Activated gamma-delta T cell (primary cell): Measurements from ENCODE around the gene FOXK2.

Experiments
- DNase-seq: peaks from one replicate; lab custom pipeline; 2025; lab: John Stamatoyannopoulos, UW
- total RNA-seq, 2 donors: gene quantifications; one replicate each; lab custom pipeline; 2026; lab: John Stamatoyannopoulos, UW

The FOXK2 gene
- 65.3 to 71.0 reads per million in 2 donors for total RNA-seq

DNA sequence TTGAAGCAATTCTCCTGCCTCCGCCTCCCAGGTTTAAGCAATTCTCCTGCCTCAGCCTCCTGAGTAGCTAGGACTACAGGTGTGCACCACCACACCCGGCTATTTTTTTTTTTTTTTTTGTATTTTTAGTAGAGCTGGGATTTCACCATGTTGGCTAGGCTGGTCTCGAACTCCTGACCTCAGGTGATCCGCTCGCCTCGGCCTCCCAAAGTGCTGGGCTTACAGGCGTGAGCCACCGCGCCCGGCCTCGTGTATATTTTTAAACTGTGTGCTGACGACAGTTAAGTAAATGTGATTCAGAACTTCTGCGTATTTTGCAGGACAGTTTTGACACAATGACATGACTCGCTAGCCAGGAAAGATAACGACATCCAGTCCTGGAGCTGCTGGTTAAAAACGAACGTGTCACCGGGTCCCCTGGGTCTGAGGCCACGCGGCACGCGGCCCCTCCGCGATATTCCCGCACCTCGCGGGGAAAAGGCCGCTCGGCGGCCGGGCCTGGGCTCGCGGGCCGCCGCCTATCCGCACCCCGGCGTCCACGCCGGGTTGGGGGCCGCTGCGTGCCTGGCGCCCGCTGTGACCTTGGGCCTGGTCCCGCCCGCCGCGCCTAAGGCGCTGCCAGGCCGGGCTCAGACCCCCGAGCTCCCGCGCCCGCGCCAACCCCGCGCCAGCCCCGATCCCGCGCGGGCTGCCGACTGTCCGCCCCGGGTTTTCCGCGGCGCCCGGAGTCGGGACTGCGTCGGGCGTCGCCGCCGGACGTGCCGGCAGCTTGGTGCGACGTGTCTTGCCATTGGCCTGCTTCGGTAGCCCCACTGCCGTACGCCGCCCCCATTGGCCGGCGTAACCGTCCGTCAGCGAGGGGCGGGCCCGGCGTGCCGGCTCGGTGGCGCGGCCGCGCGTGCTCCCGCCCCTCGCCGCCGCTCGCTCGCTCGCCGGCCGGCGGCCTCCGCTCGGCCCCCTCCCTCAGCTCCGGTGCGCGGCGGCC is at the start of gene FOXK2:
TSS of gene FOXK2 (plus strand) at position 907 of the 985 bp plus-strand sequence. CDS start 157 bp downstream, outside the sequence.
- peak; percentile 95 for DNase-seq

DNA sequence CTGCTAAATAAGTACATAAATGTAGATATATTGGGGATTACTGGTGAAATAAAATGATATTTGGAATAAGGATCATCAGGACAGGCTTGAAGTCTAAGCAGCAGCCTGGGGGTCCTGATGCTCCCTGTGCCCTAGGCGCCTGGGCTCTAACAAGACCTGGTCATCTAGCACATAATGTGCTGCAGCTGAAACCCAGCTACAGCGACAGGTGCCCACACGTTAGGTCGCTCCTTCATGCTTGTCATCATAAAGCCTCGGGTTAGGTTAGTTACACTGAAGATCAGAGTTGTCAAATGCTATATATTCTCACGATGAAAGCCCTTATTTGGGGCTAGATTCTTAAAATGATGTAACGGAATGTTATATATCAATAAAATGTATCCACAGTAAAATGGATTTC is 49.5 kb upstream of the FOXK2 start:
- no peak for DNase-seq

DNA sequence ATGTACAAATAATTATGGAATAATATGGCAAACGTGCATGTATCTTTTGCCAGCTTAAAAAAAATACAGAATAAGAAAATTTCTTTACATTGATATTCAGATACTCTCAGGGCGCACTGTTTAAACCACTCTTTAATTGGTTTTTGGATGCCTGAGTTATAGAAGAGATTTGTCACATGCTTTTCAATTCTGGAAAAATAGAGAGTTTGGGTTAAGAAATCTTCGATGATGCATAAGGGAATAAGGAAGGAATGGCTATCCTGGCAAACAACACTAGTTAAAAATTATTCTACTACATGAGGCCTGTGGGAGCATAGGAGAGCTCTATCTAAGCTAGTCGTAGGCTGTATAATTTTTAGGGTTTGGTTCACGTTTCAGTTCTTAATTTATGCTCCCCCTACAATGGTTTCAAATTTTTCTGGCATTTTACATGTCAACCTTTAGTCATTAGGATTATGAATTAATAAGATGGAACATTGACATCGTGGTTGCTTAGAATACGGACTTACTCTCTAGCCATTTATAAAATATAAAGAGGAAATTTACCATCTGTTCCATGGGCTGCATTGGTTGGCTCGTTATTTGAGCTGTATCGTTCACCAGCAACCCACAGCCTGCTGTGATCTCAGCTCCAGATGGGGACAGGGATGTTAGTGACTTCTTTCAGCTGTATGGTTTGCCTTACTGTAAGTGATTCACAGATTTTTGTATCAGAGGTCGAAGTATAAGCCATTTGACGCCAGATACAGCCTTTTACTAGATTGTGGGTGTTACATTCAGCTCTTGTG is 45.1 kb upstream of the FOXK2 start:
- no peak for DNase-seq

DNA sequence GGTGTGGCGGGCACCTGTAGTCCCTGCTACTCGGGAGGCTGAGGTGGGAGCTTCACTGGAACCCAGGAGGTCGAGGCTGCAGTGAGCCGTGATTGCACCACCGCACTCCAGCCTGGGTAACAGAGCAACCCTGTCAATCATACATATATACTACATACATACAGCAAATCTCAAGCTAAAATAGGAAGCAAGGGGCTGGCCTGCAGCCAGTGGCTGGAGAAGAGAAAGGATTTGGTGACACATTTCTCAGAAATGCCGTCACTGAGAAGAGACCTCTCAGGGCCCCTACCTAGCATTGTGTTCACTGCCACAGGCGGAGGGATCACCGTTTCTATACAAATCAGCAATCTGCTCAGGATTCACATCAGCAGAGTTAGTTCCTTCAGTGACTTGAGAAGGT is 44.1 kb upstream of the FOXK2 start:
- no peak for DNase-seq

GRCh38 chr17:82477934-82478333 is 41.6 kb upstream of the FOXK2 start:
- no peak for DNase-seq

GRCh38 chr17:82479602-82480001 is 39.9 kb upstream of the FOXK2 start:
- no peak for DNase-seq

GRCh38 chr17:82480318-82480717 is 39.2 kb upstream of the FOXK2 start:
- DNase-seq, result no peak

DNA sequence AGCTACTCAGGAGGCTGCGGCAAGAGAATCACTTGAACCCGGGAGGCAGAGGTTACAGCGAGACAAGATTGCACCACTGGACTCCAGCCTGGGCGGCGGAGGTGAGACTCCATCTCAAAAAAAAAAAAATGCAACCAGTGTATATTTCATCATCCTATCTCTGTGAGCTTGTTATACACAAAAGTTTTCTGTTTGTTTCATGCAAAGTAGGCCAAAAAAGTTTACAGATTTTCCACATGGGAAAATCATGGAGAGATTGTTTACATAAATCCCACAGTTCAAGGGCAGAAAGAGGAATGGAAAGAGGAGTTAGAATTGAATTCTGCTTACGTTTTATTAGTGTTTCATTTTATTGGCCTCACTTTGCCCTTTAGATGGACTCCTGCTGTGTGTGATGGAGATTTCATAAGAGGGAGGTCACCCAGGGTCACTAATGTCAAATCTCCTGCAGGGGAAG is 36.3 kb upstream of the FOXK2 start:
- no peak for DNase-seq

DNA sequence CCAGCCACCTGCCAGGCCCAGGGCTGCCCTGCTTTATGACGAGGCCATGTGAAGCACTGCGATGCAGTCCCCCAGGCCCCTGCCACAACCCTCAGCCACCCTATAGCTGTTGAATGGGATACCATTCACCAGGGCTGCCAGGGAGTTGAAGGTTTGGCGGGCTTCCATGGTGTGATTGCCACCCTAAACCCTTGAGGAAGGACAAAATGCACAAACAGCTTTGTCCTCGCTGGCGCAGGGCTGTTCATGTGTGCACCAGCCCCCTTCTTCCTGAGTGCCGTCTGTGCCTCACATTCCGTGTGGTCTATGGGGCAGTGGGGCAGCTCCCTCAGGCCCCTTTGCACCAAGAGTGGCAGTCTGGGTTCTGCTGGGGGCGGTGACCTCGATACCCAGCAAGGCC is 35.7 kb upstream of the FOXK2 start:
- DNase-seq, result no peak

- DNase-seq, result no peak
Measured at GRCh38 chr17:82486231-82487094, 33.1 kb upstream of the FOXK2 start.

DNA sequence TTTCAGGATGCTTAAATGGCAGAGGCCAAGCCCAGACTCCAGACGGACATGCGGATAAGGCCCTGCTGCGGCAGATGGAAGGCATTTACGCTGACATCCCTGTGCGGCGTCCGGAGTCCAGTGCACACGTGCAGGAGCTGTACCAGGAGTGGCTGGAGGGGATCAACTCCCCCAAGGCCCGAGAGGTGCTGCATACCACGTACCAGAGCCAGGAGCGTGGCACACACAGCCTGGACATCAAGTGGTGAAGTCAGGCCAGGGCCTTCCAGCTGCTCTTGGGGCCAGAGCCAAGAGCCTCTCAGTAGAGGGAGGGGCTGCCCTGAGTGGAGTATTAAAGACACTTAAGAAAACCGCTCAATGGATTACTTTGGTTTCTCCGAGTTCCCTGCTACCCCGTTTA is 31.6 kb upstream of the FOXK2 start:
- no peak for DNase-seq

DNA sequence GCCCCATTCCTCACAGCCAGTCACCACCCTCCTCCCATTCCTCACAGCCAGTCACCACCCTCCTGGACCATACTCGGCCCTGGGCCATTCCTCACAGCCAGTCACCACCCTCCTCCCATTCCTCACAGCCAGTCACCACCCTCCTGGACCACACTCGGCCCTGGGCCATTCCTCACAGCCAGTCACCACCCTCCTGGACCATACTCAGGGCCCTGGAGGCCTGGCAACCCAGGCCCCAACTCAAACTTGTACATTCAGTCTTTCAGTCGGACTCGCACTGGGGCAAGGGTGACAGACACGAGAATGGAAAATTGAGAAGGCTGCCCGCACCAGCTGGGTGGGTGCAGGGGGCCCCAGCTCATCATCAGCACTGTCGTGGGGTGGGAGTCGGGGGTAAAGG is 30.4 kb upstream of the FOXK2 start:
- DNase-seq, result no peak

GRCh38 chr17:82489851-82490511 is 29.6 kb upstream of the FOXK2 start:
- no peak for DNase-seq

DNA sequence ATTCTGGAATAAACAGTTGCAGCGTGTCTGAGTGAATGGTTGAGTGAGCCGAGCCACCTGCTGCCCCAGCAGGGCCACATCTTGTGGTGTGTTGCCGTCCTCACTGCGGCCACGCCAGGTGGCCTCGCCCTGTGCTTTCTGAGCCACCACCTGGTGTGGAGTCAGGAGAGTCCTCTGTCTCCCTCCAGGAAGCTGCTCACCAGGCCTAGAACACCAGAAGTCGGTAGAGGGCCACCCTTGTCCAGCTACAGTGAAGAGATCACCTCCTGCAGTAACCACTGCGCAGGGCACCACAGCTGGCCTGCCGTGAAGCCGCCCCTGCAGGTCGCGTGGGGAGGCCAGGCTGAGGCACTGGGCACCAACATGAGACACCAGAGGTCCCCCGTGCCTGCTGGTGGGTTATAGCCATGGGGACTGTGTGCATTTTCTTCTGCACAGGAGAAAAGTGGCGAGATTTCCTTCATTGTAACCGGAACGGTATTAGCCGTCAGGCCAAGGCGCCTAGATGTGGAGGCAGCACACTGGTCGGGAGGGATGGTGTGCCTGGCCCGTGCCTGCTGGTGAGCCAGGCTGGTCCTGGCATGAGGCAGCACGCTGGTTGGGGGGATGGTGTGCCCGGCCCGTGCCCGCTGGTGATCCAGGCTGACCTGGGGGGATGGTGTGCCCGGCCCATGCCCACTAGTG is 28.9 kb upstream of the FOXK2 start:
- no peak for DNase-seq

DNA sequence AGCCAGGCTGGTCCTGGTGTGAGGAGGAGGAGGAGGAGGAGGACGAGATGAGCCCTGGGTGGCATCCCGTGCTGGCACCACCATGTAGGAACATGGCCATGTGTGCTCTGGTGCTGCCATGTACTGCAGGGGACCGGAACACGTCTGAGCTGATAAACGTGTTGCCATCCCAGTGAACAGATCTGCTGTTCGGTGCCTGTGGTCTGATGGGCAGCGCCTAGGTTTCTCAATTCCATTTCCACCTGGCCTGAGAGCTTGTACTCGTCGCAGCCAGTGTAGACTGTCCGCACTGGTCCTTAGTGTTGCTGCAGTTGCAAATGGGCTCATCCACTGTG is 28.4 kb upstream of the FOXK2 start:
- DNase-seq, result no peak

- no peak for DNase-seq
Measured at GRCh38 chr17:82491533-82491932, 28.0 kb upstream of the FOXK2 start.

DNA sequence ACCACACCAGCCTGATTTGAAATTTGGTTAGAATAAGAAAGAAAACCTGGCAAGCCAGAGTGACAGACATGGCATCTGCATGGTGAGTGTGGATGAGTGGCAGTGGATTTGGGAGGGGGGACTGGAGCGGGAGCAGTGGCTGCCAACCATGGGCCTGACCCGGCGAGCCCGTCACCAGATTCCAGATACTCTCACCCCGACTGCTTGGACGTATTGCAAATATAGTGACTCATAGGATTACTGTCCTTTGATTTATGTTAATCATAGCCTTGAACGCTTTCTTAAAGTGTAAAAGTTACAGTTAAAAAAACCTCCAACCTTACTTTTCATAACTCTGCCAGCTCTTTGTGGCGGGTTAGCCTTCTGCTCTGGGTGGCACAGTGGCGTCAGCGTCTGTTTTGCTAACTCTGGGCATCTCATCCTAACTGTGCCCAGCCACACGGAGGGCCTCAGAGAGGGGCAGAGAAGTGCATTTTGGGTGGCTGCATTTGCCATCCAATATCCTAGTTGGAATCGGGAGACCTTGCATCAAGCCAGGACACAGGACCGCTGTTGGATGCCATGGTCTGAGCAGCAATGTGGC is 26.8 kb upstream of the FOXK2 start:
- no peak for DNase-seq

DNA sequence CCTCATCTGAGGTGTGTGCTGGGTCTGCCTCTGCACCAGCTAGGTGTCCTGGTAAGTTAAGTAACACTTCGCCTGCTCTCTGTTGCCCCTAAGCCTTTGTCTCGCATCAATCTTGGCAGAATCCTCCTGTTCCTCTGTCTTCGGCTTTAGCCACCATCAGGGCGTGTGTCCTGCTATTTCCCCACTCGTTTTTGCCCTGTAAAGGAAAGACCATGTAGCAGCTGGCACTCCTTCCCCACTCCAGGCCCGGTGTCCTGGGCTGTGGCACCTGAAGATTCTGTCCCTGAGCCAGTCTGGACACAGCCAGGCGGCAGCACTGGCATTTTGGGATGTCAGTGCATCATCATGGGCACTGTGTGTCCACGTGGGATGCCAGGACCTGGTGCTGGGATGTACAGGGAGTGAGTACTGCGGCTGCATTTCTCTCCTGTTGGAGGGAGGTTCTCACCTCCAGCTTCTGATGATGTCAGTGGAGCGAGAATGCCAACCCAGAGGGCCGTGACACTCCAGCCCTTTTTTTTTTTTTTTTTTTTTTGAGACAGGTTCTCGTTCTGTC is 26.2 kb upstream of the FOXK2 start:
- DNase-seq, result no peak

DNA sequence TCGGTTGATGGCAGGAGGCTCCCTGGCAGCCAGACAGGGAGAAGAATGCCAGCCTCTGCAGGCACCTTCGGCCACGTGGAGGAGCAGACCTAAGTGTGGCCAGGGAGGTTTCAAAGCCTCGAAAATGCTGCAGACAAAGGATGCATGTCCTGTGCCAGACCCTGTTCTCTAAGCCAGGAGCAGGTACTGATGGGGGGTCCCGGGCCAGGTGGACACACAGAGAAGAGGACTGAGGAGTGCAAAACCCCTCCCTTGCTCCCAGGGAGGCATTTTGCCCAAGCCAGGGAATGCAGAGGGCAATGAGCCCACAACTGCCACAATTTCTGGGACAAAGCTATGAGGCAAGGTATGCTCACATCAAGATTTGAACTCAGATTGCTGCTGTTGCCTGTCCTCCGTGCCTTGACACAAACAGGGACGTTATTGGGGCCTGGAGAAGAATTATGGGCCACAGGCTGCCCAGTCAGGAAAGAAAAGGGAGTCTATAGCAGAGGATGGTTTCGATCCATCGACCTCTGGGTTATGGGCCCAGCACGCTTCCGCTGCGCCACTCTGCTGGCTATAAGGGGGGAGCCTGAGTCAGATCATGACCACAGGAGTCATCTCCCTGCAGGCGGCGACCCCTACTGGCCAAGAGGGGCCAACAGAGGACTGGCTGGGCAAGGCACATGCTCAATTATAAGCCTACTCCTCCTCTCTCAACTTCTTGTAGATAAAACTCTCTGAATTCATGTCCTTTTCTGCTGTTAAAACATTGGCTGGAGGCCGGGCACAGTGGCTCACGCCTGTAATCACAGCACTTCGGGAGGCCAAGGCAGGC is 25.1 kb upstream of the FOXK2 start:
- DNase-seq, result peak; percentile 47
